ENCODE results near the gene IL4R. TPM values are rescaled to one million over a fixed set of nuclear protein-coding genes. Genes with fewer than 3 reads are reported as not detected.

IL4R gene
- total and polyA plus RNA-seq, 10 of the 15 experiments (the other 5 are each of a cell fraction or from before 2014, with no cell fraction given) = 2.6 to 70.4 (median 36.6) TPM

DNA sequence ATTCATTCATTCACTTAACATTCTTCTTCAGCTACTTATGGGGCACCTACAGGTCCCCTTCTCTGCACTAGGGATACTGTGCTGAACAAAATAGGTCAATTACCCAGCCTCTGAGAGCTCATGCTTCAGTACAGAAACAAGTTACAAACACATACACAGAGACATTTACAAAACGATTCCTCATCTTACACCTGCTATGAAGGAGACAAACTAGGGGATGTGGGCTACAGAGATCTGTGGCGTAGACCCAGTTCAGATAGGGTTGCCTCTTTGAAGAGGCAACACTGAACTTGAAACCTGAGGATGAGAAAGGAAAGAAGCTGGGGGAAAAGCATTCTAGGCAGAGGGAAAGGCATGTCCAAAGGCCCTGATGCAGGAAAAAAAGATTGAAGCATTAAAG lies 93.4 kb downstream of the IL4R start:
- 18% methylated on average over 2 of the region's 2 CpGs for WGBS (ENCODE audit: insufficient coverage, insufficient replicate concordance, low lambda C conversion rate, missing lambda C conversion rate)
- POLR2A ChIA-PET = interaction anchor here (0.8 to 11.1 kb wide), 12 partner anchors 8 to 170 kb away, joined by 3 to 208 read pairs (median 6); no protein-coding TSS in a partner anchor
- no peak for ATAC-seq

DNA sequence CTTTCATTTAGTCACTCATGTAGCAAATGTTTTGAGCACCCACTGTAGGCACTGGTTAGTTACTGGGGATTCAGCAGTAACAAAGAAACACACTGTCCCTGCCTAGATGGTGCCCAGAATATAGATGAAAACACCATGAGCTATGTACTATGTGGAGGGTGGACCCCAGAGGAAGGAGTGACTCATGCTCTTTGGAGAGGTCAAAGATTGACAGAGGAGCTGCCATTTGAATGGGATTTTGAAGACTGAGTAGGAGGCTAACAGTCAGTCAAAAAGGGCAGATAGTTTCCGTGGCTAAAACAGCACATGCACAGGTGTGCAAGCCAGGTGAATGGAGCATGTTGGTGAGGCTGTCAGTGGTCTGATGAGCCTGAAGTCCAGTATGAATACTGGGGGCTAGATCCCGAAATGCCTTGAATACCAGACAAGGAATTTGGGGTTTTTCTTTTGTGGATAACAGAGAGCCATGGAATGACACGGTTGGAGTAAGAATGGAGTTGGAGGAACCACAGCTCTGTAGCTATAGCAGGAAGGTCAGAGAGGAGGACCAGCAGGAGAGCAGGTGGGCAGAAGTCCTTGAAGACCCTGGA lies 94.3 kb downstream of the IL4R start:
- WGBS (ENCODE audit: insufficient coverage, insufficient replicate concordance, low lambda C conversion rate, missing lambda C conversion rate) = 3% methylated on average over 3 of the region's 3 CpGs
- peak overlapping the region; percentile 97 for H3K27ac ChIP-seq (ENCODE audit: control insufficient read depth, insufficient read depth)
- no peak overlapping the region for H2AFZ ChIP-seq (ENCODE audit: control insufficient read depth, low read depth, low read length)
- intact Hi-C loops (cut with micrococcal nuclease; ENCODE audit: unreplicated experiment) (loop anchor here (2.0 kb wide), 1 partner anchor 43 kb away; no protein-coding TSS in a partner anchor), in situ Hi-C loops (cut with MboI) (no loop called here)
- peaks cover 96% of the 10 kb centered on the region for H3K79me2 ChIP-seq (ENCODE audit: control insufficient read depth, insufficient read depth, low read length)
- no peaks in the 10 kb centered on the region for H3K27me3 ChIP-seq (replicated peaks in 1 of 2; ENCODE audit: control insufficient read depth in 2 of 2, insufficient read depth in 2 of 2, low read length in 1 of 2)
- H3K9ac ChIP-seq (ENCODE audit: control insufficient read depth, insufficient read depth, low read length) = peak overlapping the region; percentile 99
- SMC1A ChIA-PET (ENCODE audit: uncharacterized antibody, unreplicated experiment) = interaction anchor here (1.2 to 10.9 kb wide), 9 partner anchors 9 to 229 kb away, joined by 3 to 220 read pairs (median 28); no protein-coding TSS in a partner anchor
- H3K9me3 ChIP-seq (replicated peaks; ENCODE audit: control insufficient read depth, insufficient read depth, low read length) = peaks cover 4% of the 10 kb centered on the region
- peaks cover 0 to 17% of the 10 kb centered on the region in 2 experiments for H3K36me3 ChIP-seq (ENCODE audit: control insufficient read depth in 2 of 2, insufficient read depth in 2 of 2, low read length in 1 of 2)
- DNase-seq (ENCODE audit: low read depth, low spot score) (peak; percentile 76), FAIRE-seq (peak; percentile 72), ATAC-seq (peak; percentile 51)
- BruUV-seq (replicated peaks) = TSS peak; percentile 0
- H3K4me2 ChIP-seq (ENCODE audit: control insufficient read depth, insufficient read depth) = peak overlapping the region; percentile 99
- POLR2A ChIA-PET = interaction anchor here (0.7 to 11.1 kb wide), 12 partner anchors 9 to 173 kb away, joined by 3 to 208 read pairs (median 6); no protein-coding TSS in a partner anchor
- CTCF ChIA-PET = interaction anchor here (0.6 to 9.2 kb wide), 12 partner anchors 9 to 199 kb away, joined by 3 to 113 read pairs (median 6); no protein-coding TSS in a partner anchor
- H3K4me1 ChIP-seq (ENCODE audit: control insufficient read depth, insufficient read depth, low read length) = peaks cover 28% of the 10 kb centered on the region
- H3K4me3 ChIP-seq = peak overlapping the region; percentile 86
- RAD21 ChIA-PET (ENCODE audit: unreplicated experiment) = interaction anchor here (0.6 to 12.8 kb wide), 14 partner anchors 10 to 173 kb away, joined by 3 to 224 read pairs (median 5); no protein-coding TSS in a partner anchor
- H4K20me1 ChIP-seq (ENCODE audit: control insufficient read depth, insufficient read depth) = no peaks in the 10 kb centered on the region; the same call in 1 of the 2 replicates
- TF ChIP-seq SIN3A (IDR thresholded peaks at IDR 0.05; ENCODE audit: low read depth, low read length) = no peak
- TF ChIP-seq, protein P1, sequence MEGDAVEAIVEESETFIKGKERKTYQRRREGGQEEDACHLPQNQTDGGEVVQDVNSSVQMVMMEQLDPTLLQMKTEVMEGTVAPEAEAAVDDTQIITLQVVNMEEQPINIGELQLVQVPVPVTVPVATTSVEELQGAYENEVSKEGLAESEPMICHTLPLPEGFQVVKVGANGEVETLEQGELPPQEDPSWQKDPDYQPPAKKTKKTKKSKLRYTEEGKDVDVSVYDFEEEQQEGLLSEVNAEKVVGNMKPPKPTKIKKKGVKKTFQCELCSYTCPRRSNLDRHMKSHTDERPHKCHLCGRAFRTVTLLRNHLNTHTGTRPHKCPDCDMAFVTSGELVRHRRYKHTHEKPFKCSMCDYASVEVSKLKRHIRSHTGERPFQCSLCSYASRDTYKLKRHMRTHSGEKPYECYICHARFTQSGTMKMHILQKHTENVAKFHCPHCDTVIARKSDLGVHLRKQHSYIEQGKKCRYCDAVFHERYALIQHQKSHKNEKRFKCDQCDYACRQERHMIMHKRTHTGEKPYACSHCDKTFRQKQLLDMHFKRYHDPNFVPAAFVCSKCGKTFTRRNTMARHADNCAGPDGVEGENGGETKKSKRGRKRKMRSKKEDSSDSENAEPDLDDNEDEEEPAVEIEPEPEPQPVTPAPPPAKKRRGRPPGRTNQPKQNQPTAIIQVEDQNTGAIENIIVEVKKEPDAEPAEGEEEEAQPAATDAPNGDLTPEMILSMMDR (IDR thresholded peaks at IDR 0.05 in 2 of 3, conservative IDR thresholded peaks at IDR 0.05 in 1 of 3; ENCODE audit: control insufficient read depth in 2 of 3, extremely low read depth in 1 of 3, insufficient read depth in 1 of 3, low read depth in 3 of 3, low read length in 3 of 3) = no peak
- TF ChIP-seq, protein P2, sequence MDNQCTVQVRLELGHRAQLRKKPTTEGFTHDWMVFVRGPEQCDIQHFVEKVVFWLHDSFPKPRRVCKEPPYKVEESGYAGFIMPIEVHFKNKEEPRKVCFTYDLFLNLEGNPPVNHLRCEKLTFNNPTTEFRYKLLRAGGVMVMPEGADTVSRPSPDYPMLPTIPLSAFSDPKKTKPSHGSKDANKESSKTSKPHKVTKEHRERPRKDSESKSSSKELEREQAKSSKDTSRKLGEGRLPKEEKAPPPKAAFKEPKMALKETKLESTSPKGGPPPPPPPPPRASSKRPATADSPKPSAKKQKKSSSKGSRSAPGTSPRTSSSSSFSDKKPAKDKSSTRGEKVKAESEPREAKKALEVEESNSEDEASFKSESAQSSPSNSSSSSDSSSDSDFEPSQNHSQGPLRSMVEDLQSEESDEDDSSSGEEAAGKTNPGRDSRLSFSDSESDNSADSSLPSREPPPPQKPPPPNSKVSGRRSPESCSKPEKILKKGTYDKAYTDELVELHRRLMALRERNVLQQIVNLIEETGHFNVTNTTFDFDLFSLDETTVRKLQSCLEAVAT (IDR thresholded peaks at IDR 0.05) = peak; percentile 60; the same call in 1 of the 2 replicates

More for the DNA sequence above, 93.4 kb downstream of the IL4R start:
- H3K27me3 ChIP-seq (replicated peaks in 1 of 2; ENCODE audit: control insufficient read depth in 2 of 2, insufficient read depth in 2 of 2, low read length in 1 of 2) = no peaks in the 10 kb centered on the region
- peak overlapping the region; percentile 99 for H3K9ac ChIP-seq (ENCODE audit: control insufficient read depth, insufficient read depth, low read length)
- SMC1A ChIA-PET (ENCODE audit: uncharacterized antibody, unreplicated experiment) = interaction anchor here (1.0 to 10.9 kb wide), 10 partner anchors 8 to 228 kb away, joined by 3 to 220 read pairs (median 23); no protein-coding TSS in a partner anchor
- H3K4me2 ChIP-seq (ENCODE audit: control insufficient read depth, insufficient read depth) = peak overlapping the region; percentile 99
- in situ Hi-C loops (cut with MboI) = no loop called here
- peak overlapping the region; percentile 86 for H3K4me3 ChIP-seq
- TF ChIP-seq HDGF (IDR thresholded peaks at IDR 0.05) (no peak), ZNF384 (IDR thresholded peaks at IDR 0.05; ENCODE audit: borderline replicate concordance, low read depth, low read length) (no peak), LARP7 (IDR thresholded peaks at IDR 0.05) (no peak)
- TF ChIP-seq, protein P3, sequence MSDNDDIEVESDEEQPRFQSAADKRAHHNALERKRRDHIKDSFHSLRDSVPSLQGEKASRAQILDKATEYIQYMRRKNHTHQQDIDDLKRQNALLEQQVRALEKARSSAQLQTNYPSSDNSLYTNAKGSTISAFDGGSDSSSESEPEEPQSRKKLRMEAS (IDR thresholded peaks at IDR 0.05; ENCODE audit: low read depth, low read length) = no peak
- no peaks in the 10 kb centered on the region; the same call in 1 of the 2 replicates for H4K20me1 ChIP-seq (ENCODE audit: control insufficient read depth, insufficient read depth)
- RAD21 ChIA-PET (ENCODE audit: unreplicated experiment) = interaction anchor here (0.6 to 12.8 kb wide), 16 partner anchors 9 to 172 kb away, joined by 3 to 224 read pairs (median 4); no protein-coding TSS in a partner anchor
- peak overlapping the region; percentile 97 for H3K27ac ChIP-seq (ENCODE audit: control insufficient read depth, insufficient read depth)
- CTCF ChIA-PET = interaction anchor here (0.8 to 9.2 kb wide), 14 partner anchors 9 to 172 kb away, joined by 3 to 113 read pairs (median 6); no protein-coding TSS in a partner anchor
- H3K36me3 ChIP-seq (ENCODE audit: control insufficient read depth in 2 of 2, insufficient read depth in 2 of 2, low read length in 1 of 2) = peaks cover 0 to 16% of the 10 kb centered on the region in 2 experiments
- FAIRE-seq (no peak), DNase-seq (ENCODE audit: low read depth, low spot score) (no peak)
- H2AFZ ChIP-seq (ENCODE audit: control insufficient read depth, low read depth, low read length) = no peak overlapping the region
- intact Hi-C loops (cut with micrococcal nuclease; ENCODE audit: unreplicated experiment) = no loop called here
- no TSS peak for BruUV-seq (replicated peaks)
- peaks cover 96% of the 10 kb centered on the region for H3K79me2 ChIP-seq (ENCODE audit: control insufficient read depth, insufficient read depth, low read length)
- H3K9me3 ChIP-seq (replicated peaks; ENCODE audit: control insufficient read depth, insufficient read depth, low read length) = no peaks in the 10 kb centered on the region; the same call in none of the 3 replicates
- peaks cover 28% of the 10 kb centered on the region for H3K4me1 ChIP-seq (ENCODE audit: control insufficient read depth, insufficient read depth, low read length)
